K562 (cell line): Measurements from ENCODE around the gene ANO6. TPM values are rescaled to one million over a fixed set of nuclear protein-coding genes. Genes with fewer than 3 reads are reported as not detected.

Experiments
- ATAC-seq: fragments of 200-7000 bp; cut with Tn5 transposase; 3 replicates; pipeline ENCODE4 v1.9.1; 2020; ENCODE audit warnings: moderate library complexity
- BruUV-seq: library from RNA; stranded (reverse); fragments of 400-500 nt; replicated peaks from 2 replicates; lab custom pipeline; 2021; lab: Mats Ljungman, UMichigan
- CTCF ChIA-PET: fragments of 300-600 bp; formaldehyde crosslinking; extraction: SDS; loops from one replicate; lab custom pipeline; 2021; ENCODE audit warnings: low intra/inter-chr PET ratio; lab: Yijun Ruan, JAX
- POLR2A ChIA-PET: fragments of 300-600, 350-650 bp; sonication (Branson Sonifier 250); formaldehyde crosslinking; extraction: SDS; loops from one replicate; lab custom pipeline; 2021; ENCODE audit warnings: antibody characterized with exemption, inconsistent platforms; lab: Yijun Ruan, JAX
- DNase-seq, 4 experiments: peaks; one replicate each; pipeline versions ENCODE4 v3.0.0 to v3.0.0-alpha.2; 2011 to 2018; ENCODE audit warnings: low spot score in 3 of 4, mixed read lengths in 3 of 4; ENCODE audit errors: extremely low read depth in 1 of 4
- FAIRE-seq: peaks from 2 replicates; lab custom pipeline; 2011; peaks lifted over from hg19 to GRCh38; lab: Jason Lieb, UNC
- H2AFZ ChIP-seq: 2 replicates; pipeline ENCODE4 v1.6.0; 2011; ENCODE audit warnings: low read depth, low read length, control low read depth, inconsistent platforms
- H3K27ac ChIP-seq: fragments of 200-600 bp; 3 replicates; pipeline ENCODE4 v1.8.0; 2011; ENCODE audit warnings: low read depth, mild to moderate bottlenecking, control low read depth, inconsistent platforms, low read length, moderate library complexity, mixed read lengths; ENCODE audit errors: extremely low read depth
- H3K27me3 ChIP-seq, 2 experiments: fragments of 300-600 bp in 1 of 2; 2 replicates in 1 of 2; 3 replicates in 1 of 2; pipeline versions ENCODE4 v1.6.0 to v1.8.0; 2011; ENCODE audit warnings: inconsistent platforms in 2 of 2, low read length in 2 of 2, mild to moderate bottlenecking in 1 of 2, mixed read lengths in 1 of 2, moderate library complexity in 1 of 2; ENCODE audit not compliant: control insufficient read depth in 2 of 2, insufficient read depth in 2 of 2
- H3K36me3 ChIP-seq: fragments of 300-600 bp; 3 replicates; pipeline ENCODE4 v1.8.0; 2011; ENCODE audit warnings: mild to moderate bottlenecking, low read length, inconsistent platforms; ENCODE audit not compliant: control insufficient read depth, insufficient read depth
- H3K4me1 ChIP-seq, 2 experiments: fragments of 200-600 bp in 1 of 2; replicated peaks in 1 of 2; 2 replicates in 1 of 2; 3 replicates in 1 of 2; pipeline versions ENCODE4 v1.5.1 to v1.8.0; 2011; ENCODE audit warnings: inconsistent platforms in 2 of 2, low read length in 2 of 2, mild to moderate bottlenecking in 1 of 2, mixed read lengths in 1 of 2, moderate library complexity in 1 of 2; ENCODE audit not compliant: control insufficient read depth in 2 of 2, insufficient read depth in 2 of 2
- H3K4me2 ChIP-seq: 2 replicates; pipeline ENCODE4 v1.6.1; 2011; ENCODE audit warnings: low read length, control low read depth, inconsistent platforms, mixed read lengths; ENCODE audit not compliant: insufficient read depth
- H3K4me3 ChIP-seq: fragments of 200-600 bp; sonication (generic), shearing (Covaris generic); 2 replicates; pipeline ENCODE4 v1.5.1; 2016; ENCODE audit warnings: control low read depth, inconsistent platforms
- H3K79me2 ChIP-seq: fragments of 200-600 bp; 3 replicates; pipeline ENCODE4 v1.8.0; 2011; ENCODE audit warnings: low read length, inconsistent platforms; ENCODE audit not compliant: control insufficient read depth, insufficient read depth
- H3K9ac ChIP-seq, 2 experiments: 2 replicates each; pipeline versions ENCODE4 v1.6.0 to v1.6.1; 2011; ENCODE audit warnings: low read depth in 2 of 2, low read length in 2 of 2, control low read depth in 1 of 2, inconsistent platforms in 1 of 2, mild to moderate bottlenecking in 1 of 2, mixed read lengths in 1 of 2; ENCODE audit not compliant: insufficient read depth in 1 of 2
- H3K9me1 ChIP-seq: one replicate; pipeline ENCODE4 v1.6.0; 2011; ENCODE audit warnings: inconsistent platforms, mild to moderate bottlenecking, low read length, moderate library complexity; ENCODE audit not compliant: control insufficient read depth, insufficient read depth
- H3K9me3 ChIP-seq: replicated peaks from 2 replicates; pipeline ENCODE4 v1.5.1; 2011; ENCODE audit warnings: low read depth, low read length, inconsistent platforms; ENCODE audit not compliant: control insufficient read depth, insufficient read depth
- H4K20me1 ChIP-seq: replicated peaks from 2 replicates; pipeline ENCODE4 v1.6.1; 2011; ENCODE audit warnings: low read length, inconsistent platforms, mixed read lengths; ENCODE audit not compliant: control insufficient read depth, insufficient read depth
- BRF2 ChIP-seq: IDR thresholded peaks from 3 replicates; pipeline ENCODE4 v1.6.1; 2011; ENCODE audit warnings: borderline replicate concordance, mild to moderate bottlenecking; ENCODE audit not compliant: insufficient read length, insufficient read depth
- EP400 ChIP-seq: fragments of 450-650 bp; IDR thresholded peaks from 2 replicates; pipeline ENCODE4 v1.6.1; 2017; ENCODE audit warnings: antibody characterized with exemption, mild to moderate bottlenecking, moderate library complexity
- FOXJ2 ChIP-seq: fragments of 200-800 bp; sonication (Bioruptor generic); IDR thresholded peaks from 2 replicates; pipeline ENCODE4 v1.6.1; 2016; ENCODE audit warnings: missing genetic modification characterization, missing compliant biosample characterization
- MCM5 ChIP-seq: fragments of 450-650 bp; IDR thresholded peaks from 2 replicates; pipeline ENCODE4 v1.6.1; 2016; ENCODE audit warnings: low read depth
- PHF8 ChIP-seq: fragments of 200-600 bp; sonication (generic); IDR thresholded peaks from 2 replicates; pipeline ENCODE4 v1.6.1; 2012; ENCODE audit warnings: mixed run types, mild to moderate bottlenecking, inconsistent platforms, low read length, moderate library complexity, borderline replicate concordance
- POLR2B ChIP-seq: fragments of 450-650 bp; IDR thresholded peaks from 2 replicates; pipeline ENCODE4 v1.6.1; 2018; ENCODE audit warnings: low read depth; ENCODE audit not compliant: partially characterized antibody
- SETDB1 ChIP-seq: IDR thresholded peaks from one replicate; pipeline ENCODE4 v1.6.1; 2012; ENCODE audit warnings: low read length, control low read depth, inconsistent platforms
- XRCC4 ChIP-seq: IDR thresholded peaks from one replicate; pipeline ENCODE4 v1.6.1; 2011; ENCODE audit not compliant: insufficient read depth, insufficient read length; ENCODE audit errors: extremely low read depth
- ZEB2 ChIP-seq: fragments of 450-650 bp; IDR thresholded peaks from 2 replicates; pipeline ENCODE4 v1.6.1; 2016
- ZFPM2 ChIP-seq: fragments of 250-450 bp; sonication (Bioruptor Pico); IDR thresholded peaks from 2 replicates; pipeline ENCODE4 v1.5.1; 2022; ENCODE audit warnings: mild to moderate bottlenecking
- ZNF444 ChIP-seq: fragments of 250-450 bp; sonication (Bioruptor Pico); IDR thresholded peaks from 2 replicates; pipeline ENCODE4 v1.4.0; 2020; ENCODE audit warnings: mild to moderate bottlenecking, moderate library complexity
- WGBS: fragments of 100-300 bp; shearing (Covaris generic); methylation state at CpG from one replicate; pipeline ENCODE4 v1.1.6; 2016; ENCODE audit warnings: low coverage, mixed read lengths; ENCODE audit not compliant: insufficient coverage; ENCODE audit errors: missing lambda C conversion rate; 5-methylcytosine and 5-hydroxymethylcytosine counted together
- in situ Hi-C: fragments of 300-500 bp; cut with MboI; formaldehyde crosslinking; loops from 4 replicates; pipeline ENCODE4 v1.15.0; 2018; ENCODE audit warnings: inconsistent platforms, mixed read lengths
- intact Hi-C: fragments of 100-400 bp; cut with micrococcal nuclease; formaldehyde crosslinking; loops from 2 replicates; pipeline ENCODE4 v1.14.2; 2022
- polyA plus RNA-seq, 8 experiments: library from polyadenylated mRNA; depleted of rRNA in 4 of 8; stranded (reverse) in 5 of 8; unstranded in 3 of 8; fragments of >200 nt; fragmentation: Nextera tagmentation in 2 of 8; fragmentation: Illumina TruSeq in 1 of 8; extraction: Ambion mirVana in 2 of 8; extraction: Trizol in 1 of 8; gene quantifications; 2 replicates each; pipeline versions ENCODE4 v1.2.1 to v1.2.3, GENCODE V29; 2011 to 2014; ENCODE audit warnings: inconsistent platforms in 1 of 8, missing spikeins in 1 of 8
- total RNA-seq, 7 experiments: library from RNA; depleted of rRNA in 6 of 7; stranded (reverse); fragments of >200 nt in 6 of 7; fragmentation: Illumina TruSeq in 2 of 7; extraction: Trizol in 2 of 7; gene quantifications; 2 replicates each; pipeline versions ENCODE4 v1.2.1 to v1.2.3, GENCODE V29; 2011 to 2021; ENCODE audit warnings: low replicate concordance in 1 of 7

Gene ANO6
- total and polyA plus RNA-seq, 9 of the 15 experiments (the other 6 are each of a cell fraction or from before 2014, with no cell fraction given): 3.5 to 24.7 (median 20.3) TPM

DNA sequence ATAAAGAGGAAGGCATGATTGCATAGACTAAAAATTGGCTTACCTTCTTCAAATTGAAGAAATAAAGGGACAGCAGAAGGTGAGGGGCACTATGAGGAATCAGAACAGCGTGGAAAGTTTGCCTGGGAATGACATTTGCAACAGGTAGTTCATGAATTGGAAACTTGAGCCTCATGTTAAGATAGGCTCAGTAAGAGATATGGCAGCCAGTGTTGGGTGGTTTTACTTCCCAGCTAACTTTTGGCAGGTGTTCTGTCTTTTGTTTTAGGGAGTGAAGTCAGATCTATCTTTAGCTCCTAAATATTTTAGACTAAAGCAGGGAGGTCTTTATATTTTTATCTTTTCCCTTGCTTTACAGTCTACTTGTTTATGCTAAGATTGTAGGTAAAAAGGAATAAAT, 122.4 kb downstream of the ANO6 start:
- H3K36me3 ChIP-seq: no peaks in the 10 kb centered on the region
- peak overlapping the region; percentile 54 for H2AFZ ChIP-seq
- no peaks in the 10 kb centered on the region for H3K79me2 ChIP-seq
- ChIA-PET POLR2A (interaction anchor here (0.7 to 1.2 kb wide), 3 partner anchors 11 to 46 kb away, joined by 3 read pairs; no protein-coding TSS in a partner anchor), CTCF (no interaction called here)
- H3K4me2 ChIP-seq: no peak overlapping the region
- in situ Hi-C loops (no loop called here), intact Hi-C loops (loop anchor here (5.0 kb wide), 2 partner anchors 66 to 121 kb away; partner anchors contain the start of gene ANO6)
- no peak overlapping the region for H3K4me3 ChIP-seq
- 56% methylated on average over 1 of the region's 1 CpG for WGBS
- no TSS peak for BruUV-seq
- ATAC-seq (0 out of 3 replicates have a peak, but pooled peaks have one; percentile 13), DNase-seq (peak in 1 of 4 experiments; percentile 28), FAIRE-seq (peak; percentile 48)
- no peak overlapping the region for H3K9ac ChIP-seq
- peaks cover 0 to 28% of the 10 kb centered on the region in 2 experiments; a peak in 3 of 5 replicates for H3K4me1 ChIP-seq
- H3K9me1 ChIP-seq: no peaks in the 10 kb centered on the region
- no peak for TF ChIP-seq BRF2
- TF ChIP-seq SETDB1: no peak
- no peak for TF ChIP-seq ZFPM2 (CRISPR knock-in tag)
- no peak for TF ChIP-seq ZNF444
- TF ChIP-seq FOXJ2 (tag): no peak
- TF ChIP-seq ZEB2: no peak
- TF ChIP-seq XRCC4: no peak
- TF ChIP-seq PHF8: no peak
- TF ChIP-seq MCM5: no peak
- no peak for TF ChIP-seq EP400
- TF ChIP-seq POLR2B: no peak
- no peaks in the 10 kb centered on the region for H4K20me1 ChIP-seq
- H3K27me3 ChIP-seq: no peaks in the 10 kb centered on the region
- peak overlapping the region; percentile 80 for H3K27ac ChIP-seq
- no peaks in the 10 kb centered on the region for H3K9me3 ChIP-seq
